ENCODE measurements around the gene ENPP5. TPM values are rescaled to one million over a fixed set of nuclear protein-coding genes. Genes with fewer than 3 reads are reported as not detected.
"Not testable (repeated sequence)": the region's sequence is repeated elsewhere in the genome, so short reads cannot be mapped to it uniquely, and the experiment has no call there.

The ENPP5 gene
- total and polyA plus RNA-seq, 8 donors: 1.0 to 6.4 (median 2.3) TPM; not detected in 1

GRCh38 chr6:46137387-46137786, 33.4 kb downstream of the ENPP5 start:
- WGBS, 5 donors: 79 to 90% (median 82%) methylated on average over 2 of the region's 2 CpGs

GRCh38 chr6:46136831-46137230, 33.9 kb downstream of the ENPP5 start:
- no peaks in the 10 kb centered on the region for H3K9me3 ChIP-seq
- peaks cover 0 to 5% (median under 1%) of the 10 kb centered on the region in 4 donors for H3K36me3 ChIP-seq
- no peak overlapping the region for H3K27ac ChIP-seq
- H3K4me3 ChIP-seq: no peak overlapping the region
- TF ChIP-seq EP300 (IDR thresholded peaks at IDR 0.05) (no peak), CTCF (IDR thresholded peaks at IDR 0.05) (no peak), POLR2A (IDR thresholded peaks at IDR 0.05) (no peak), POLR2AphosphoS5 (IDR thresholded peaks at IDR 0.05) (no peak)
- DNase-seq: no peak
- peaks cover 0 to 32% (median 6%) of the 10 kb centered on the region in 4 donors for H3K4me1 ChIP-seq
- no peaks in the 10 kb centered on the region for H3K27me3 ChIP-seq
- intact Hi-C loops (cut with DNase I; ENCODE audit: low total_unique reads): no loop called here
- WGBS, 5 donors: 71 to 82% (median 79%) methylated on average over 2 of the region's 2 CpGs

More at GRCh38 chr6:46137387-46137786, 33.4 kb downstream of the ENPP5 start:
- TF ChIP-seq EP300 (IDR thresholded peaks at IDR 0.05) (no peak), POLR2A (IDR thresholded peaks at IDR 0.05) (no peak), CTCF (IDR thresholded peaks at IDR 0.05) (no peak), POLR2AphosphoS5 (IDR thresholded peaks at IDR 0.05) (no peak)
- intact Hi-C loops (cut with DNase I; ENCODE audit: low total_unique reads): no loop called here
- H3K4me3 ChIP-seq: no peak overlapping the region
- peaks cover 0 to 5% (median 2%) of the 10 kb centered on the region in 4 donors for H3K36me3 ChIP-seq
- peaks cover 0 to 32% (median 6%) of the 10 kb centered on the region in 4 donors for H3K4me1 ChIP-seq
- H3K27me3 ChIP-seq: no peaks in the 10 kb centered on the region
- no peak overlapping the region for H3K27ac ChIP-seq
- no peaks in the 10 kb centered on the region for H3K9me3 ChIP-seq
- DNase-seq: no peak

GRCh38 chr6:46135176-46135575, 35.6 kb downstream of the ENPP5 start:
- Histone ChIP-seq H3K4me1 (peaks cover 0 to 40% (median 14%) of the 10 kb centered on the region in 4 donors), H3K36me3 (no peaks in the 10 kb centered on the region), H3K9me3 (no peaks in the 10 kb centered on the region), H3K27me3 (no peaks in the 10 kb centered on the region), H3K4me3 (no peak overlapping the region), H3K27ac (no peak overlapping the region)
- DNase-seq: no peak
- TF ChIP-seq POLR2A (IDR thresholded peaks at IDR 0.05) (no peak), POLR2AphosphoS5 (IDR thresholded peaks at IDR 0.05) (no peak), CTCF (IDR thresholded peaks at IDR 0.05) (no peak), EP300 (IDR thresholded peaks at IDR 0.05) (no peak)
- intact Hi-C loops (cut with DNase I; ENCODE audit: low total_unique reads): no loop called here
- WGBS, 5 donors: 39 to 74% (median 49%) methylated on average over 1 of the region's 1 CpG

- H3K4me3 ChIP-seq: no peak overlapping the region
- TF ChIP-seq CTCF (IDR thresholded peaks at IDR 0.05): no peak
- no peak for TF ChIP-seq POLR2AphosphoS5 (IDR thresholded peaks at IDR 0.05)
- TF ChIP-seq EP300 (IDR thresholded peaks at IDR 0.05): no peak
- TF ChIP-seq POLR2A (IDR thresholded peaks at IDR 0.05): no peak
- peaks cover 0 to 43% (median 17%) of the 10 kb centered on the region in 4 donors for H3K4me1 ChIP-seq
- no peaks in the 10 kb centered on the region for H3K27me3 ChIP-seq
- WGBS, 5 donors: 86 to 97% (median 91%) methylated on average over 2 of the region's 2 CpGs
- no peaks in the 10 kb centered on the region for H3K36me3 ChIP-seq
- no peak for DNase-seq
- no peaks in the 10 kb centered on the region for H3K9me3 ChIP-seq
- intact Hi-C loops (cut with DNase I; ENCODE audit: low total_unique reads): no loop called here
- no peak overlapping the region for H3K27ac ChIP-seq
Measured at GRCh38 chr6:46134216-46134615, 36.6 kb downstream of the ENPP5 start.

GRCh38 chr6:46131291-46131690, 39.5 kb downstream of the ENPP5 start:
- not testable (repeated sequence) for H3K27me3 ChIP-seq, DNase-seq
- peaks cover 0 to 55% (median 32%) of the 10 kb centered on the region in 4 donors for H3K4me1 ChIP-seq

More at GRCh38 chr6:46131291-46131690, 39.5 kb downstream of the ENPP5 start:
- H3K36me3 ChIP-seq; intact Hi-C loops (cut with DNase I; ENCODE audit: low total_unique reads); H3K4me3 ChIP-seq; H3K27ac ChIP-seq; H3K9me3 ChIP-seq: not testable (repeated sequence)
- WGBS, 5 donors: 92 to 100% (median 100%) methylated on average over 1 of the region's 1 CpG
